ENCODE measurements around the gene MYO16.
"Not testable (repeated sequence)": the region's sequence is repeated elsewhere in the genome, so short reads cannot be mapped to it uniquely, and the experiment has no call there.

MYO16 gene

GRCh38 chr13:108895220-108895704, 265.9 kb downstream of the MYO16 start:
- peak; percentile 46 for DNase-seq (ENCODE audit: low spot score)

- no peak for DNase-seq (ENCODE audit: low spot score)
Observed at GRCh38 chr13:108897955-108898354, 268.5 kb downstream of the MYO16 start.

- no peak for DNase-seq (ENCODE audit: low spot score)
Observed at GRCh38 chr13:108902405-108903155, 273.2 kb downstream of the MYO16 start.

GRCh38 chr13:108903613-108904012, 274.2 kb downstream of the MYO16 start:
- DNase-seq (ENCODE audit: low spot score): no peak

- no peak for DNase-seq (ENCODE audit: low spot score)
Observed at GRCh38 chr13:108911807-108912206, 282.4 kb downstream of the MYO16 start.

- DNase-seq (ENCODE audit: low spot score): not testable (repeated sequence)
Observed at GRCh38 chr13:108913731-108914130, 284.3 kb downstream of the MYO16 start.

- DNase-seq (ENCODE audit: low spot score): peak; percentile 61
Observed at GRCh38 chr13:108915095-108915633, 285.8 kb downstream of the MYO16 start.

GRCh38 chr13:108915634-108916512, 286.5 kb downstream of the MYO16 start:
- DNase-seq (ENCODE audit: low spot score): peak; percentile 91

- DNase-seq (ENCODE audit: low spot score): no peak
Observed at GRCh38 chr13:108917581-108917980, 288.2 kb downstream of the MYO16 start.

GRCh38 chr13:108919036-108919907, 289.9 kb downstream of the MYO16 start:
- no peak for DNase-seq (ENCODE audit: low spot score)

GRCh38 chr13:108920137-108920536, 290.7 kb downstream of the MYO16 start:
- no peak for DNase-seq (ENCODE audit: low spot score)

- no peak for DNase-seq (ENCODE audit: low spot score)
Observed at GRCh38 chr13:108921238-108921637, 291.8 kb downstream of the MYO16 start.

GRCh38 chr13:108922108-108922507, 292.7 kb downstream of the MYO16 start:
- DNase-seq (ENCODE audit: low spot score): no peak

- no peak for DNase-seq (ENCODE audit: low spot score)
Observed at GRCh38 chr13:108923386-108924047, 294.1 kb downstream of the MYO16 start.

GRCh38 chr13:108924134-108924533, 294.7 kb downstream of the MYO16 start:
- DNase-seq (ENCODE audit: low spot score): no peak

- no peak for DNase-seq (ENCODE audit: low spot score)
Observed at GRCh38 chr13:108924541-108924940, 295.1 kb downstream of the MYO16 start.

- no peak for DNase-seq (ENCODE audit: low spot score)
Observed at GRCh38 chr13:108925070-108925469, 295.7 kb downstream of the MYO16 start.

GRCh38 chr13:108926862-108927261, 297.5 kb downstream of the MYO16 start:
- DNase-seq (ENCODE audit: low spot score): no peak

- DNase-seq (ENCODE audit: low spot score): no peak
Observed at GRCh38 chr13:108927615-108928014, 298.2 kb downstream of the MYO16 start.

- no peak for DNase-seq (ENCODE audit: low spot score)
Observed at GRCh38 chr13:108929532-108930206, 300.3 kb downstream of the MYO16 start.

- no peak for DNase-seq (ENCODE audit: low spot score)
Observed at GRCh38 chr13:108932196-108932595, 302.8 kb downstream of the MYO16 start.
